Activated CD4-positive, CD25-positive, alpha-beta regulatory T cell treated with anti-CD3 and anti-CD28 coated beads, Interleukin-2, amount 50 U/mL, for 16 hours (primary cell): ENCODE results near the gene CEP192.
"Not testable (repeated sequence)": the region's sequence is repeated elsewhere in the genome, so short reads cannot be mapped to it uniquely, and the experiment has no call there.

Source experiments
- DNase-seq: peaks from one replicate; pipeline ENCODE4 v3.0.0-alpha.2; 2020; ENCODE audit warnings: low read depth, low spot score

Gene CEP192

DNA sequence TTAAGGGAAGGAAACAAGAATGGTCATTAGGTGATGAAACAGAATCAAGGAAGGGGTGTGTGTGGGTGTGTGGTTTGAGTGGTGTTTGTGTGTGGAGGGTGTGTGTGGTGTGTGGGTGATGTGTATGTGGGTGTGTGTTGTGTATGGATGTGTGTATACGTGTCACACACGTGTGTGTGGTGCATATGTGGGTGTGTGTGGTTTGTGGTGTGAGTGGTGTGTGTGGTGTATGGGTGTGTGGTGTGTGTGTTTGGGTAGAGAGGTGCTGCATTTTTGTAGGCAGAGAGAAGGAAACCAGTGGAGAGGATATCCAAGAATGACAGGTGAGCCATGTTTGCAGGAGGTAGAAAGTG lies 1.1 kb upstream of the CEP192 start:
- no peak for DNase-seq

DNA sequence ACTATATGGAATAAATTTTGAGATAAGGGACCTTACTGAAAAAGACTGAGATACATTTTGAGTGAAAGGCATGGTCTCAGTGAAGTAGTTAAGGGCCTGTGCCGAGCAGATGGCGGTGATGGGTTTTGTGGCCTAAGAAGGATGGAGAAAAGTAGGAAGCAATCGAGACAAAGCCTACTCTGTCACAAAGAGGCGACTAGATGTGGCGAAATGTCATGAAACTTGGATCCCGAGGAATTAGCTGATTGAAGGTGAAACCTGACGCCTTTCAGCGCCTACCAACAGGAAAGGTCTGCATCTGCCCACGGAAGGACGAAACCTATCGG lies 558 bp upstream of the CEP192 start:
- no peak for DNase-seq

DNA sequence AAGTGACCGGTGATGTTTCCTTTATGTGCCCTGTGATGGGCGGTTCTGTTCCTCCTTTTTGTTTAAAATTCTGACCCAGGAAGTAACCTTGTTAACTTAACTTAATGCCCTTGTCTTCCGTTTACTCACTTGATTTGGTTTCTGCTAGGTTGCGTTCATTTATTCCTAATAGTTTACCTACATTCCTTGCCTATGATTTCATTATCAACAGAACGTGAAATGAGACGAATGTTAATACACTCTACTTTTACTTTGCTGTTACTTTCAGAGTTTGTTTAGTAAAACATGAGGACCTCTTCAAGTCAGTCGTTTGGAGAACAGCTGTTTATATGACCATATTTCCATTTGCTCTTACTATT lies 638 bp downstream of the CEP192 start:
- no peak for DNase-seq

DNA sequence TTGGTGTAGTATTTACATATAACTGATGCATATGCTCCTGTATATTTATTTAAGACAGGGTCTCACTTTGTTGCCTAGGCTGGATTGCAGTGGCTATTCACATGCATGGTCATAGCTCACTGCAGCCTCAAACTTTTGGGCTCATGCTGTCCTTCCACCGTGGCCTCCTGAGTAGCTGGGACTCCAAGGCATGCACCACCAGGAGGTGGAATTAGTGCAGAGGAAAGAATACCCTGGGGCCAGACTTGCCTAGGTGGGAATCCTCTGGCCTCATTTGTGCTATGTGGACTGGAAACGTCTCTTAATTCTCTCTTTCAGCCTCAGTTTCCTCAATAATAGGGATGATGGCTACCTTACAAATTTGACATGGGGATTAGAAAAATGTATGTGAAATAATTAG lies 2.3 kb downstream of the CEP192 start:
- no peak for DNase-seq

DNA sequence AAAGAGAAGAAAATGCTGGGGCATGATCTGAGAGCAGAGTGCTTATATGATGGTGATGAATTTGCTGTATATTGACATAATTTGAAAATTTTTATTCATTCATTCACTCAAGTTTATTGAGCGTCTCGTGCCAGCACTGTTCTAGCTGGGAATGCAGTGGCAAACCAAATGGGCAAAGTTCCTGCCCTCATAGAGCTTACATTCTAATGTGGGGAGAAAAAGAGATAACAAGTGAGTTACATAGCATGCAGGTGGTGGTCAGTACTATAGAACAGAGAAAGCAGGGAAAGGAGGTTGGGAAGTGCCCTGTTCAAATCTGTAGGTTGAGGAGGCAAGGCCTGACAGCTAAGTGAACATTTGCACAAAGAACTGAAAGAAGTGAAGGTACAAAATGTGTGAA lies 4.3 kb downstream of the CEP192 start:
- no peak for DNase-seq

DNA sequence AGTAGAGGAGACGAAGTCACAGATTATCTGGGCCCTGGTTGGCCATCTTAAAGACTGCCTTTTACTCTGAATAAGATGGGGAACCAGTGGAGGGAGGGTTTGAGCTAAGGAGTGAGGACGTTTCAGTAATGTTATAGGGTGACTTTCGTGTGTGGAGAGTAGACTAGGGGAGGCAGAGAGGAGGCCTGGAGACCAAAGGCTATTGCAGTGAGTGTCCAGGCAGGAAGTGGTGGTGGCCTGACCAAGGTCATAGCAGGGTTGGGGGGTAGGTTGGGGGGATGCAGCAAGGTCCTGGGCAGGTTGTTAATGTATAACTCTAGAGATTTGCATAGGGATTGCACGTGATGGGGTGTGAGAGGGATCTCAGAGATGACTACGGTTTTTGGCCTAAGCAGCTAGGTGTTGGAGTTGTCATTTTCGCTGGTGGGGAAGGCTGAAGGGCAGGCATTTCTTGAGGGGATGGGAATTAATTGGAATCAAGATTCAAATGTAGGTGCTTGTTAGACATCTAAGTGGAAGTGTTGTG lies 4.9 kb downstream of the CEP192 start:
- no peak for DNase-seq

DNA sequence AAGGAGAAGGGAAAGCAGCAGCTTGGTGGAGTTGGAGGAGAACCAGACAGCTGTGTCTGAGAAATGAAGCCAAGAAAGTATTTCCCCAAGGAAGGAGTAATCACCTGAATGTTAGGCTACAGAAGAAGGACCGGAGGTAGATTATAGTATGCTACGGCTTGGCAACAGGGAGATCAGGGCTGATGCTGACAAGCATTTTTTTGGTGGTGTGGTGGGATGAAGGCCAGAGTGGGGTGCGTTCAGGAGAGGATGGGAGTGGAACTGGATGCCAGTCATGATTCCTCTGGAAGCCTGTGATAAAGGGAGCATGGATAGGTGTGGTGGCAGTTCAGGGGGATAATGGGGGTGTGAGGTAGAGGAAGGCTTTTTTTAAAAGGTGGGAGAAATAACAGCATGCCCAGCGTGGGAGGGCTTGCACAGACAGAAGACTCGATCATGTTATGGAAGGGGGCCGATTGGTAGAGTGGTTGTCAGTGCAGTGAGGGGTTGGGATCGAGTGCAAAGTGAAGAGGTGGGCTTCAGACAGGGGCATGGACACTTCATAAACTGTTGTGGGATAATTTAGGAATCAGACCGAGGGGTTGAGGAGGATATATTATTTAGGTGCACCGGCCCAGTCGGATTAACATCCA lies 5.6 kb downstream of the CEP192 start:
- no peak for DNase-seq

DNA sequence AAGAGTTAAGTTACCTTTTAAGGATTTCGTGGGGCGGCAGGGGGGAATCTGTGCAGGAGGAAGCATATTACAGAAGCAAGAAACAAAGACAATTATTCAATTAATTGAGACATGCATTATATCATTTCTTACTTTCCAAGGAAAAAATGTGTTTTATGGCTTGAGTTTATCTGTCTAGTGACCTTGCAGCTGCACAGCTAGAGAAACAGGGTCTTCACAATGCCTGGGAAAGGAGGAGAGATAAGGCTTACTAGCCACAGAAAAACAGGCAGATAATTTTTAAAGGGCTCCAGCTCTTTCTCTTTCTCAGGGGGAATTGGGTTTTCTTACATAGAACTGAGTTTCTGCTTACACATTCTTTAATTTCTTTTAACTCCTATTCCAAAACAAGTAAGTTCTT lies 6.2 kb downstream of the CEP192 start:
- DNase-seq = not testable (repeated sequence)

DNA sequence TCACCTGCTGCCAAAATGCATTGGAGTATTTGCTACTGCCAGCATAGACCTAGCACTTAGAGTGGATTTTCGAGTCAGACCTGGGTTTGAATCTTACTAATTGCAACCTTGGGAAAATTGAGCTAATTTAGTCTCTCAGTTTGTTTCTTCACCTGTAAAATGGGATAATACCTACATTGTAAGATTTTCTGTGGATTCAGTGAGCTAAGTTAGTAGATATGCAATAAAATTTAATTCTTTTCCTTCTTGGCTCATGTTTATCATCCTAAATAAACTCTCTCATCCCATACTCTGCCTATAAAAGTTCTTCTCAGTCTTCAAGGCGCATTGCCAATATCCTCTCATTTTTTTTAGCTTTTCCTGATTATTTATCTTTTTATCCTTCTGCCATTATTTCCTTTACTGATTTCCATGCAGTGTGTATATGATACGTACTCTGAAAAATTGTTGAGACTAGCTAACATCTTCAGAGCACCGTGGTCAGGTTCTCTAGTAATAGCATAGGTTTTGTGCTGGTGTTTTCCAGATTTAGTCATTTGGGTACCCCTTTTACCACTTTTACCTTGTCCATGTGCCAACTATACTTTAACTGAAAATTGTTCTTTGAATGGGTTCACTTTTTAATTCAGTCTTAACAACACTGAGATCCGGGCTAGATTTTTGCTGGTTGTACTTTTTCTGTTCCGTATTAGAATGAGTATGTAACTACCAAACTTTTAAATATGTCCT lies 7.3 kb downstream of the CEP192 start:
- DNase-seq = no peak

DNA sequence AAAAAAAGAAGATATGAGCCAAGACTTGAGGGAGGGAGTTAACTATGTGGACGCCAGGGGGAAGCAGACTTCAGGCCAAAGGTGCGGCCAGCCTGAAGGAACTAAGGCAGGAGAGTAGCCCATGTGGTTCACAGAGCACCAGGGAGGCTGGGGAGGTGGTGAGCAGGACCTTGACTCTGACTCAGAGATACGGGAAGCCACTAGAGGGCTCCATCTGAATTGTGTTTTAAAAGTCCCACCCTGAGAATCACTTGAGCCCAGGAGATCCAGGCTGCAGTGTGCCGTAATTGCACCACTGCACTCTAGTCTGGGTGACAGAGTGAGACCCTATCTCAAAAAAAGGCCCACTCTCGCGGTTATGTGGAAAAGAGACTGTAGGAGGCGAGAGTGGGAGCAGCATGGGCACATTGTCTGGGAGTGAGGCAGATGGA lies 12.3 kb downstream of the CEP192 start:
- no peak for DNase-seq

DNA sequence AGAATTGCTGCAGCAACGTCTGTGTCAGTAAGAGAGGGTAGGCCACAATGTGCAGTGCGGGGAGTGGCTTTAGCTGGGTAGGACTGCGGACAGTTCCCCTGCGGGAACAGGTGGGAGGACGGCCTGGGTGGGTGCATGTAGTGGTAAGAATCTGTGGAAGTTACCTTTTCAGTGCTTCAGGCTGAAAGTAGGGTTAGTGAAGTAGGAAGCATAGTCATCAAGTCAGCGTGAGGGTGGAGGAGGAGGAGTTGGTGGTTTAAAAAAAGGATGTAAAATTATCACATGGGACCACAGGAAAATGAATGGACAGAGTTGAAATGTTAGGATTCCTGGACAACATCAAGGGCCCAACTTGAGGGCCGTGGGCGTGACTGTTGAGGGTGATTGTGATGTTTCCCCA lies 13.2 kb downstream of the CEP192 start:
- DNase-seq = no peak

DNA sequence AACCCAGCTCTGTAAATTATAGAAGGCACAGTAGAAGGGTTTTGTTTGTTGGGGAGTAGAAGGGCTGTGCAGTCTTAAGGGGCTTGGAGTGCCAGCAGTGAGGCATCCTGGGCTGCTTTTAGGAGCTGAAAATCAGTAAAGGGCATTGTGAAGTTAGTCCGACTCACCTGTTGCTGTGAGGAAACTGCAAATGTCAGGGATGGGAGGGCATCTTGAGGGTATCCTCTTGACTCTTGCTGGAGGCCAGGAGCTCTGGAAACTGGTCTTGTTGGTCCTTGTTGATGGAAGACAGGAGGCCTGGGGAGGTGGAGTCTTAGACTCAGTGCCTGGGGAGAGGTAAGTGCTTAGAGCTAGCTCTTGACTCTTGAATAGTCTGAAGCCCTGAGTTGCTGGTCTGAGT lies 14.1 kb downstream of the CEP192 start:
- no peak for DNase-seq

DNA sequence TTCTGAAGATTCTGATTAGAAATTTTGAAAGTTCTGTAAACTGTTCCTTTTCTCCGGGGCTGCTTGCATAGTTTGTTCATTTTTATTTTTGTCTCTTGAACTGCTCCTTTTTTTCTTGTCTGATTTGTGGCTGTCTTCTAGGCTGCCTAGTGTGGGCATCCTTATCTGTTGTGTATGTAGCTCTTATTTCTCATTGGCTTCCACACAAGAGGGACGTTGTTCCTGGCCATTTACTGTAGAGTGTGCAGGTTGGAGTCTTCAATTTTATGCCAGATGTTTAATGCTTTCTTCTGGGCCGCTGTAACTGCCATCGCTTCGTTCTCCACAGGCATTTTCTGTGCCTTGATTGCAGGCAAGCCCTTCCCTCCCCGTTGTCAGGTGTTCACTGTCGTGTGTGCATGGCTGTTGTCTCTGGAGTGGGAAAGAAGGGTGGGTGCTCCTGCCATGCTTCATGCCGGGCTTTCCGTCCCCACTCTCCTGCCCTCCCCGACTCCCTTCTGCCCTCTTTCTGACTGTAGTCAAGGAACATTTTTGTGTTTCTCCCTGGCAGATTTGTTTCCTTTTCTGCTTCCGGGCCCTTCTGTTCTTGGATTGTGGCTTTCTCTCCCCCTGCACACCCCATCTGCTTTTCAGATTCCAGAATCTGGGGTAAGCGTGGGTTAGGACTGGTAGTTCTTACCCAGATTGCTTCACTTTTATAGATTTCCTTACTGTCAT lies 15.5 kb downstream of the CEP192 start:
- no peak for DNase-seq

DNA sequence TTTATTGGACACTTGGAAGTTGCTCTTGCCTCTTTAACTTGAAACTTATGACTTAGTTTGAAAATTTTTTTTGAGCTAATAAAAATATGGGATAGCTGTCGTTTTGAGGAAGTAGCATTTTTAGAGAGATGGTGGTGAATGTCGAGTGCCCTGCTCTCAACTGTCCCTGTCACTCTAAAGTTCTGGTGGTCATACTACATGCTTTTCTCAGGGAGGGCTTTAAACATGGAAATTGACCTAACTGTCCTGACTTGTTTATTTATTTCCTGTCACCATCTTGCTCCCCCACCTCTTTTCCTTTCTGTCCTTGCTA lies 16.0 kb downstream of the CEP192 start:
- no peak for DNase-seq

DNA sequence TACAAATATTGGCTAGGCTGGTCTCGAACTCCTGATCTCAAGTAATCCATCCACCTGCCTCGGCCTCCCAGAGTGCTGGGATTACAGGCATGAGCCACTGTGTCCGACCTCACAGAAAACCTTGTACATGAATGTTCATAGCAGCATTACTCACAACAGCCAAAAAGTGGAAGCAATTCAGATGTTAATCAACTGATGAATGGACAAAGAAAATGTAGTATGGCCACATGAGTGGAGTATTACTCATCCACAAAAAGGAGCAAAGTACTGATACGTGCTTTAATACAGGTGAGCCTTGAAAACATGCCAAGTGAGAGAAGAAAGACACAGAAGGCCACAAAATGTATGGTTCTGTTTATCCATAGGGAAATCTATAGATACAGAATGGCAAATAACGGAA lies 20.6 kb downstream of the CEP192 start:
- no peak for DNase-seq

DNA sequence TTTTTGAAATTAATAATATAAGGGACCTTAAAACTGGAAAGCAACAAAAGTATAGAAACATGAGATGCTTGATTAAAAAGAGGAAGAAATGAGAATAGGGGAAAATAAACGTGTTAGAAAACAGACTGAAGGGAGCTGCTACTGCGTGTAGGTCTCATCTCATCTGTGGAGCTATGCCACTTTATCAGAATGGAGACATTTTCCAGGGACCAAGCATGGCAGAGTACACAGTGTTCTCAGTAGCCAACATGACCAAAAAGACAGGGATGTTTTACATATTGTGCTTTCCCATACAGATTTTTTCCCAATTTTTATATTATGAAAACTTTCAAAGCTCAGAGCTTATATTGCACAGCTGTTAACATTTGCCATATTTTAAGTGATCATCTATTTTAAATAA lies 23.1 kb downstream of the CEP192 start:
- no peak for DNase-seq

DNA sequence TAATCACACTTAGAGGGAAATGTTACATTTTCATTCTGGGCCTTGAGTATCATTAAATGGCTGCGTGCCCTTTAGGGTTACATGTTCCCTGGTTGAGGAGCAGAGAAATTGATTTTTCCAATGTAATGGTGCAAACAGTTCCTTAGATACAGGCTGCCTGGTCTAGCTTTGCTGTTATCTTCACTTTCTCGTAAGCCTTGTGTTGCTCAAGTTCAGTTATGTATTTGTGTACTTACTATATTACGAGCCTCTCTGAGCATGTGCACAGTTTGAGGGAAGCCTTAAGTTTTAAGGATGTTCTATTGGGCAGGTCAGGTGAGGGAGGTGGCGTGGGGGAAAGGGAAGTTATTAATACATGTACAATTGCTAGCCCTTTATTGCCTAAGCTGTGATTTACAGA lies 23.7 kb downstream of the CEP192 start:
- no peak for DNase-seq

DNA sequence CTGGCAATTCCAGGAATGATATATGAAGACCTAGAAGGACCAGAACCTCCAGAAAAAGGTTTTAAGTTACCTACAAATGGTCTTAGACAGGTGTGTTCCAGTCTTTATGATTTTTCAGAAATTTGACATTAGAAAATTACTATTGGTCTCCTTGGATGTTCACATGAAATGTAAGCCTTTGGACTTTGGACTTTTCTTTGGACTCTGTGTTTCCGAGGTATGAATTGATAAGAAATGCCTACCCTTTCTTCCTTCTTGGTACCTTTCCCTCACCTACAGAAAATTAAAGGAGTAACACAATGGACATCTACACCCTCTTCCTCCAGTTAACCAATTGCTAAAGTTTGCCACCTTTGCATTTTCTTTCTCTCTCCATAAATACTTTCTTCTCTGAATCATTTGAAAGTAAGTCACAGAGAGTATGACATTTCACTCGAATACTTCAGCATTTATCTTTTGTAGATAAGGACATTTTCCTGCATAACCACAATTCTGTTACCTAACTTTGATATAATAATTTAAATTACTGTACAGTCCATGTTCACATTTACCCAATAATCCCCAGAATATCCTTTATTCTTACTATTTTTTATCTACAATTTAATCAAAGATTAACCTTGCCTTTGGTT lies 26.2 kb downstream of the CEP192 start:
- DNase-seq = no peak

DNA sequence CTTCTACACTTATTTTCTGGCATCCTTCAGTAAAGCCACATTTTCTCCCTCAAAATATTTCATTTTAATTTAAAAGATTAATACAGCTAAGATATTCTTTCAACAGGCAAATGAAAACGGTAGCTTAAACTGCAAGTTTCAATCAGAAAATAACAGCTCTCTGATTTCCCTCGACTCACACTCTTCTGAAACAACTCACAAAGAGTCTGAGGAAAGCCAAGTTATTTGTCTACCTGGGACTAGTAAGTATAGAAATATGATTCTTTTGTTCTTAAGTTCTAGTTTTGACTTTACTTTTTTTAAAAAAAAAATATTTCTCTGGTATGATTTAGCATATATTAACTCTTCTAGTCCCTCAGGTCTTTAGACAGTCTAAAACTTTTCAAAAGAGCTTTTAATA lies 27.2 kb downstream of the CEP192 start:
- no peak for DNase-seq

DNA sequence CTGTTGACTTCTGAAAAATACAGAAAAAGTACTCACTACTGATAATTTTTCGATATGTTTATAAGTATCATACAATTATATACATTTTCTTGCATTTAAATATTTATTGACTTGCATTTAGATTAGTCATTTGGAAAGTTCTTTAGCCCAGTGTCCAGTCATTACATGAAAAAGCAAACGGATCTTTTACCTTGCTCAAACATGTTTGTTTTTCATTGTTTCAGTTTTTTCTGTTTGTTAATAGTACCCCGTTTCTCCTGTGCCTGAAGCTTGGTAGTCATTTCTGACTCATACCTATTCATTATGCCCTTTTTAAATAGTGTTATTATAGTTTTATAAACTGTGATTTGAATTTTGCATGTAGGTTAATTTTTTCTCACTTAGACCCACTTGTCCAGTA lies 28.1 kb downstream of the CEP192 start:
- DNase-seq = no peak

DNA sequence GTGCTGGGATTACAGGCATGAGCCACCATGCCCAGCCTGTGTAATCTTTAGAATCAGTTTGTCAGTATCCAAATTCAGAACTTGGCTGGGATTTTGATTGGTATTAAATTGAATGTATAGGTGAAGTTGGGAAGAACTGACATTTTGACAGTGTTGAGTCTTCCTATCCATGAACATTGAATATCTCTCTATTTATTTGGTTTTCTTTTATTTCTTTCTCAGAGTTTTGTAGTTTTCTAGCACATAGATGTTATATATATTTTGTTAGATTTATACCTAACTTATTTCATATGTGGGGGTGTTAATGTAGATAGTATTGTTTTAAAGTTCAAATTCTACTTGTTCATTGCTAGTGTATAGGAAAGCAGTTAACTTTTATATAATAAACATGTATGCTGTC lies 31.5 kb downstream of the CEP192 start:
- DNase-seq = no peak

DNA sequence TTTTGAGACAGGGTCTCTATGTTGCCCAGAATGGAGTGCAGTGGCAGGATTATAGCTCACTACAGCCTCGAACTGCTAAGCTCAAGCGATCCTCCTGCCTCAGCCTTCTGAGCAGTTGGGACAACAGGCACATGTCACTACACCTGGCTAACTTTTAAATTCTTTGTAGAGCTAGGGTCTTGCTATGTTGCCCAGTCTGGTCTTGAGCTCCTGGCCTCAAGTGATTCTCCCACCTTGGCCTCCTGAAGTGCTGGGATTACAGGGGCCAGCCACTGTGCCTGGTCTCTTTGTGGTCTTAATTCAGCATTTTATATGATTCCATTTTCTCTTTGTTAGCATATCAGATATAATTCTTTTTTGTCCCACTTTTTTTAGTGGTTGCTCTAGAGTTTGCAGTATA lies 34.1 kb downstream of the CEP192 start:
- DNase-seq = no peak
